Ovary (tissue), 9 donors: ENCODE measurements around the gene SPATC1L. TPM values are rescaled to one million over a fixed set of nuclear protein-coding genes. Genes with fewer than 3 reads are reported as not detected.
"Not testable (repeated sequence)": the region's sequence is repeated elsewhere in the genome, so short reads cannot be mapped to it uniquely, and the experiment has no call there.

Experiments
- DNase-seq, 5 donors: peaks; one replicate each; pipeline ENCODE4 v3.0.0-alpha.2; 2019 to 2020
- H3K27ac ChIP-seq, 2 donors: fragments of 200-600 bp; one replicate each; pipeline versions ENCODE4 v1.5.1 to v1.8.0; 2019 to 2022
- H3K27me3 ChIP-seq: fragments of 200-600 bp; one replicate; pipeline ENCODE4 v1.8.0; 2022
- H3K36me3 ChIP-seq: fragments of 200-600 bp; sonication (generic); one replicate; pipeline ENCODE4 v1.5.1; 2019
- H3K4me1 ChIP-seq: one replicate; pipeline ENCODE4 v1.8.1; 2013; ENCODE audit warnings: mild to moderate bottlenecking, moderate library complexity; ENCODE audit not compliant: insufficient read depth
- H3K4me3 ChIP-seq: fragments of 200-600 bp; sonication (generic); one replicate; pipeline ENCODE4 v1.5.1; 2017
- H3K9me3 ChIP-seq, 2 donors: fragments of 200-600 bp in 1 of 2; sonication (generic) in 1 of 2; one replicate each; pipeline versions ENCODE4 v1.5.1 to v1.8.1; 2013 to 2019; ENCODE audit warnings: mild to moderate bottlenecking in 1 of 2, moderate library complexity in 1 of 2
- EP300 ChIP-seq: sonication (generic); formaldehyde crosslinking; IDR thresholded peaks from one replicate; pipeline ENCODE4 v1.6.1; 2017; ENCODE audit warnings: antibody characterized with exemption
- POLR2A ChIP-seq: fragments of 450-650 bp; IDR thresholded peaks from one replicate; pipeline ENCODE4 v1.6.1; 2017; ENCODE audit warnings: antibody characterized with exemption, mild to moderate bottlenecking, moderate library complexity
- WGBS, 3 donors: extraction: QIAGEN DNeasy Blood & Tissue Kit in 1 of 3; methylation state at CpG; one replicate each; pipeline versions ENCODE4 v1.1.5 to v1.1.7; 2013 to 2017; 5-methylcytosine and 5-hydroxymethylcytosine counted together
- intact Hi-C, 4 donors: fragments of 100-400 bp; cut with DNase I; formaldehyde crosslinking; loops; one replicate each; pipeline versions ENCODE4 v1.11.0 to v1.15.1; 2022 to 2023
- polyA plus RNA-seq, 2 donors: library from polyadenylated mRNA; stranded (reverse); fragments of 200-250 nt in 1 of 2; fragments of 350-450 nt in 1 of 2; fragmentation: Illumina TruSeq in 1 of 2; extraction: RNeasy Lipid Tissue Mini Kit (QIAGEN cat#74804) in 1 of 2; gene quantifications; one replicate each; pipeline ENCODE4 v1.2.3, GENCODE V29; 2013 to 2014
- total RNA-seq, 7 donors: library from RNA; depleted of rRNA in 2 of 7; stranded (reverse); fragments of >200 nt in 2 of 7; fragmentation: NEBNext Ultra II Directional in 3 of 7; extraction: Animal tissue kit (Norgen Biotek cat#: 25700) in 3 of 7; gene quantifications; one replicate each; pipeline versions ENCODE4 v1.1.0 to v1.2.4, GENCODE V29; 2016 to 2023
- TF ChIP-seq, protein P1 (sequence below), 3 donors: fragments of 450-650 bp in 2 of 3; fragments of 200-600 bp in 1 of 3; IDR thresholded peaks; one replicate each; pipeline versions ENCODE4 v1.5.1 to v1.8.0; 2016 to 2022; ENCODE audit warnings: antibody characterized with exemption in 3 of 3, mild to moderate bottlenecking in 1 of 3
- donor health status: DM: no; HTN: no; CAD: no; lungs with moderate emphysema.
- donor health status: DM: no; HTN: no; CAD: no.
- donor health status: Bipolar disorder and iron deficiency.
- donor health status: DM: yes; HTN: yes; CAD: no.
- donor health status: DM: no; HTN: no; CAD: no.
- donor health status: DM: yes; HTN: yes; CAD: no.

The SPATC1L gene
- total and polyA plus RNA-seq, 9 donors, result 2.8 to 21.3 (median 14.9) TPM

DNA sequence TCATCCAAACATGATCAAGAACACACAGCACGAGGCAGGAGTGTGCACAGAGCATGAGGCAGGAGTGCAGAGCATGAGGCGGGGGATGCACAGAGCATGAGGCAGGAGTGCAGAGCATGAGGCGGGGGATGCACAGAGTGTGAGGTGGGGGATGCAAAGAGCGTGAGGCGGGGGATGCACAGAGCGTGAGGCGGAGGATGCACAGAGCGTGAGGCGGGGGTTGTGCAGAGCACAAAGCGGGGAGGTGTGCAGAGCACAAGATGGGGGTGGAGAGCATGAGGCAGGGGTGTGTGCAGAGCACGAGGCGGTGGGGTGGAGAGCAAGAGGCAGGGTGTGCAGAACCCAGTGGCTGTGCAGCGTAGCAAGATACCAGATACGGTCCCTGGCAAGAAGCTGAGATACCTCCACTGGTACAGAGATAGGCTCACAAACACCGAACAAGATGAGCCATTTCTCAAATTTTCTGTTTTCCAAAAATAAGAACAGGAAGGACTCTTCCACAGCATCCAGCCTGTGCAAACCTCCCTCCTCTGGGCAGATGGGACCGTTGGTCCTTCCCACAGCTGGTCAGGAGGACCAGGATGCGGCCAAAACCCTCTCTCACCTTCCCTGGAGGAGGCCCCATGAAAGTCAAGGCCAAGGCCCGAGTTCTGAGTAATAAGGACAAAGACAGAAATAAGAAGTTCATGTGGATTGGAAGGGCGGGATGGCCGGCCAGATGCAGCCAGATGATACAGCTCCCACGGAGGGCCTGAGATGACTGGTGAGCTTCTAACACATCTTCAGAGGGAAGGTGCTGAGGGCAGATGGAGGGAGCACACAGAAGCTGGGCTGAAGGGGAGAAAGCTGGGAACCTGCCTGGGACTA lies 12.0 kb downstream of the SPATC1L start:
- DNase-seq, result peak in 2 of 5 donors; percentile 14 to 26
- TF ChIP-seq, protein P1, sequence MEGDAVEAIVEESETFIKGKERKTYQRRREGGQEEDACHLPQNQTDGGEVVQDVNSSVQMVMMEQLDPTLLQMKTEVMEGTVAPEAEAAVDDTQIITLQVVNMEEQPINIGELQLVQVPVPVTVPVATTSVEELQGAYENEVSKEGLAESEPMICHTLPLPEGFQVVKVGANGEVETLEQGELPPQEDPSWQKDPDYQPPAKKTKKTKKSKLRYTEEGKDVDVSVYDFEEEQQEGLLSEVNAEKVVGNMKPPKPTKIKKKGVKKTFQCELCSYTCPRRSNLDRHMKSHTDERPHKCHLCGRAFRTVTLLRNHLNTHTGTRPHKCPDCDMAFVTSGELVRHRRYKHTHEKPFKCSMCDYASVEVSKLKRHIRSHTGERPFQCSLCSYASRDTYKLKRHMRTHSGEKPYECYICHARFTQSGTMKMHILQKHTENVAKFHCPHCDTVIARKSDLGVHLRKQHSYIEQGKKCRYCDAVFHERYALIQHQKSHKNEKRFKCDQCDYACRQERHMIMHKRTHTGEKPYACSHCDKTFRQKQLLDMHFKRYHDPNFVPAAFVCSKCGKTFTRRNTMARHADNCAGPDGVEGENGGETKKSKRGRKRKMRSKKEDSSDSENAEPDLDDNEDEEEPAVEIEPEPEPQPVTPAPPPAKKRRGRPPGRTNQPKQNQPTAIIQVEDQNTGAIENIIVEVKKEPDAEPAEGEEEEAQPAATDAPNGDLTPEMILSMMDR (IDR thresholded peaks at IDR 0.05), result no peak
- TF ChIP-seq POLR2A (no peak), EP300 (no peak)
- H3K36me3 ChIP-seq, result no peaks in the 10 kb centered on the region

GRCh38 chr21:46171585-46171984 lies 12.7 kb downstream of the SPATC1L start:
- no peak overlapping the region for H3K4me3 ChIP-seq
- no peaks in the 10 kb centered on the region for H3K4me1 ChIP-seq
- H3K27me3 ChIP-seq, result no peaks in the 10 kb centered on the region
- intact Hi-C loops, result no loop called here
- DNase-seq, result peak in 1 of 5 donors; percentile 7
- no peaks in the 10 kb centered on the region for H3K9me3 ChIP-seq
- H3K36me3 ChIP-seq, result no peaks in the 10 kb centered on the region
- TF ChIP-seq, protein P1 (IDR thresholded peaks at IDR 0.05), result no peak
- TF ChIP-seq EP300 (no peak), POLR2A (no peak)
- WGBS, 3 donors, result 21 to 62% (median 47%) methylated on average over 2 of the region's 2 CpGs
- no peak overlapping the region for H3K27ac ChIP-seq

More for the DNA sequence above, 12.0 kb downstream of the SPATC1L start:
- intact Hi-C loops, result no loop called here
- WGBS, 3 donors, result 73 to 77% (median 75%) methylated on average over 20 to 21 of the region's 21 CpGs
- Histone ChIP-seq H3K4me1 (no peaks in the 10 kb centered on the region), H3K9me3 (no peaks in the 10 kb centered on the region), H3K27me3 (no peaks in the 10 kb centered on the region), H3K27ac (no peak overlapping the region), H3K4me3 (no peak overlapping the region)

DNA sequence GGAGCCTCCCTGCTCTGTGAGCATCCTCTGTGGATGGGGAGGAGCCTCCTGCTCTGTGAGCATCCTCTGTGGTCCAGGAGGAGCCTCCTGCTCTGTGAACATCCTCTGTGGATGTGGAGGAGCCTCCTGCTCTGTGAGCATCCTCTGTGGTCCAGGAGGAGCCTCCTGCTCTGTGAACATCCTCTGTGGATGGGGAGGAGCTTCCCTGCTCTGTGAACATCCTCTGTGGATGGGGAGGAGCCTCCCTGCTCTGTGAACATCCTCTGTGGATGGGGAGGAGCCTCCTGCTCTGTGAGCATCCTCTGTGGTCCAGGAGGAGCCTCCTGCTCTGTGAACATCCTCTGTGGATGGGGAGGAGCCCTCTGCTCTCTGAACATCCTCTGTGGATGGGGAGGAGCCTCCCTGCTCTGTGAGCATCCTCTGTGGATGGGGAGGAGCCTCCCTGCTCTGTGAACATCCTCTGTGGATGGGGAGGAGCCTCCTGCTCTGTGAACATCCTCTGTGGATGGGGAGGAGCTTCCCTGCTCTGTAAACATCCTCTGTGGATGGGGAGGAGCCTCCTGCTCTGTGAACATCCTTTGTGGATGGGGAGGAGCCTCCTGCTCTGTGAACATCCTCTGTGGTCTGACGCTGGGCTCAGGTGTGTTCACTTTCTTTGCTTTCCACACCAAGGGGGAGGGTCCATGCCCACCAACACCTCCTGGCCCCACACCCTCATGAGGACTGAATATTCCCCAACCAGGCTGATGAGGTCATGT lies 13.6 kb downstream of the SPATC1L start:
- H3K27ac ChIP-seq, H3K36me3 ChIP-seq, H3K9me3 ChIP-seq, H3K27me3 ChIP-seq, intact Hi-C loops, H3K4me1 ChIP-seq, H3K4me3 ChIP-seq: not testable (repeated sequence)
- 60 to 100% (median 69%) methylated on average over 1 of the region's 1 CpG for WGBS, 3 donors
- peak in 2 of 5 donors; percentile 8 to 11 for DNase-seq

DNA sequence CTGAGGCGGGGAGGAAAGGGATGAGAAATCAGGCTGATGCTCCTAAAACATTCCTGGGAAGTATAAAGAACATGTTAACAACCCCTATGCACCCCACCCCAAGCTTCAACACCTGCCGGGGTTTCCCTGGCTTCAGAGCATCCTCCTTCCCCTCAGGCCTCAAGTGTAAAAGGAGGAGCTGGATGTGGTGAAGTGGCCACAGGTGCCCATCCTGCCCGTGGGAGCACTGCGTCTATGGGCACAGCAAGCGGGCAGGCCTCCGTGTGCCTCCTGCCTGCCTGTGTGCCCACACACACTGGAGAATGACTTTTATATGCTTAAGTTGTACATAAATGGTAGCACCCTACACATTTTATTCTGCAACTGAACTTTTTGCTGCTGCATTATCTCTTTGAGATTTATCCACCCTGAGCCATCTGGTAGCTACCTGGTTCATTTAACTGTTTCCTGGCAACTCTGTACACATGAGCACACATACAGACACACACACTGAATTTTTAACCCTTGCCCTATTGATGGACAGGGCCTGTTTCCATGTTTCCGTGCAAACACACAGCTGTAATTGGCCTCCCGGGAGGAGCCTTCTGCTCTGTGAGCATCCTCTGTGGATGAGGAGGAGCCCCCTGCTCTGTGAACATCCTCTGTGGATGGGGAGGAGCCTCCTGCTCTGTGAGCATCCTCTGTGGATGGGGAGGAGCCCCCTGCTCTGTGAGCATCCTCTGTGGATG lies 15.4 kb downstream of the SPATC1L start:
- Histone ChIP-seq H3K36me3 (no peaks in the 10 kb centered on the region), H3K4me1 (no peaks in the 10 kb centered on the region), H3K27me3 (no peaks in the 10 kb centered on the region), H3K27ac (no peak overlapping the region), H3K9me3 (no peaks in the 10 kb centered on the region), H3K4me3 (no peak overlapping the region)
- intact Hi-C loops, result no loop called here
- TF ChIP-seq, protein P1 (IDR thresholded peaks at IDR 0.05), result no peak
- TF ChIP-seq EP300, result no peak
- no peak for TF ChIP-seq POLR2A
- DNase-seq, result peak in 1 of 5 donors; percentile 15
- 64 to 78% (median 65%) methylated on average over 8 of the region's 8 CpGs for WGBS, 3 donors
